WTC11 (cell line): ENCODE data around the gene LRP4.

Experiments
- ELF4 ChIP-seq: sonication (generic); formaldehyde crosslinking; IDR thresholded peaks from 2 replicates; pipeline ENCODE4 v1.8.1; 2022; ENCODE audit warnings: low read depth, mild to moderate bottlenecking, moderate library complexity, missing genetic modification reagents
- NR3C1 ChIP-seq: sonication (generic); formaldehyde crosslinking; conservative IDR thresholded peaks from 2 replicates; pipeline ENCODE4 v1.8.1; 2023; ENCODE audit warnings: low read depth, mild to moderate bottlenecking, missing genetic modification reagents
- SP1 ChIP-seq: sonication (generic); formaldehyde crosslinking; conservative IDR thresholded peaks from 2 replicates; pipeline ENCODE4 v1.8.1; 2022; ENCODE audit warnings: missing genetic modification reagents
- TEAD4 ChIP-seq: sonication (generic); formaldehyde crosslinking; IDR thresholded peaks from 2 replicates; pipeline ENCODE4 v1.8.0; 2022; ENCODE audit warnings: mild to moderate bottlenecking, missing genetic modification reagents
- ZNF263 ChIP-seq: sonication (generic); formaldehyde crosslinking; IDR thresholded peaks from 2 replicates; pipeline ENCODE4 v1.8.1; 2022; ENCODE audit warnings: low read depth, mild to moderate bottlenecking, moderate library complexity, missing genetic modification reagents
- ZNF423 ChIP-seq: fragments of 250-450 bp; sonication (Bioruptor Pico); IDR thresholded peaks from 2 replicates; pipeline ENCODE4 v2.1.2; 2022; ENCODE audit warnings: mild to moderate bottlenecking, moderate library complexity
- TF ChIP-seq, protein P1 (sequence below): fragments of 200-600 bp; IDR thresholded peaks from 2 replicates; pipeline ENCODE4 v1.8.0; 2022; ENCODE audit warnings: antibody characterized with exemption
- TF ChIP-seq, protein P2 (sequence below): sonication (generic); formaldehyde crosslinking; IDR thresholded peaks from 2 replicates; pipeline ENCODE4 v1.8.0; 2023; ENCODE audit warnings: missing genetic modification reagents, mild to moderate bottlenecking, borderline replicate concordance
- TF ChIP-seq, protein P3 (sequence below): sonication (generic); formaldehyde crosslinking; IDR thresholded peaks from 2 replicates; pipeline ENCODE4 v1.8.1; 2023; ENCODE audit warnings: mild to moderate bottlenecking, missing genetic modification reagents, moderate library complexity
- TF ChIP-seq, protein P4 (sequence below): sonication (generic); formaldehyde crosslinking; IDR thresholded peaks from 2 replicates; pipeline ENCODE4 v1.8.1; 2022; ENCODE audit warnings: mild to moderate bottlenecking, moderate library complexity, missing genetic modification reagents
- TF ChIP-seq, protein P5 (sequence below): sonication (generic); formaldehyde crosslinking; IDR thresholded peaks from 2 replicates; pipeline ENCODE4 v1.8.1; 2023; ENCODE audit warnings: mild to moderate bottlenecking, missing genetic modification reagents, moderate library complexity

DNA sequence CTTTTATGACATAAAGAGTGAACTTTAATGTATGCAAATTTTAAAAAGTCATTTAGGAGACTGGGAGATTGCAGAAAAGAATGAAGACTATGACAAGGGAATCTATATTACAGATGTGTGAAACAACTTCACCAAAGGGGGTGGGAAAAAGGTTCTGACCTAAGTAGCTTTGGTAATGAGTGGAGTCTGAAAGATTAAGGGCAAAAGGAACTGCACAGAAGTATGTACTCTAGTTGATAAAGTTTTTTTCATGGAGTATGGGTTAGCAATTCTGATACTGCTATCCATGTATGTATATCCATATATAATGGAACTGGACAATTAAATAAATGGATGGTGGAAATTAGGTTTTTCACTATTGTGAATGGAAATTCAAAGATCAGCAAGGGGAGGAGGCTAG is 81.5 kb downstream of the LRP4 start:
- TF ChIP-seq, protein P1, sequence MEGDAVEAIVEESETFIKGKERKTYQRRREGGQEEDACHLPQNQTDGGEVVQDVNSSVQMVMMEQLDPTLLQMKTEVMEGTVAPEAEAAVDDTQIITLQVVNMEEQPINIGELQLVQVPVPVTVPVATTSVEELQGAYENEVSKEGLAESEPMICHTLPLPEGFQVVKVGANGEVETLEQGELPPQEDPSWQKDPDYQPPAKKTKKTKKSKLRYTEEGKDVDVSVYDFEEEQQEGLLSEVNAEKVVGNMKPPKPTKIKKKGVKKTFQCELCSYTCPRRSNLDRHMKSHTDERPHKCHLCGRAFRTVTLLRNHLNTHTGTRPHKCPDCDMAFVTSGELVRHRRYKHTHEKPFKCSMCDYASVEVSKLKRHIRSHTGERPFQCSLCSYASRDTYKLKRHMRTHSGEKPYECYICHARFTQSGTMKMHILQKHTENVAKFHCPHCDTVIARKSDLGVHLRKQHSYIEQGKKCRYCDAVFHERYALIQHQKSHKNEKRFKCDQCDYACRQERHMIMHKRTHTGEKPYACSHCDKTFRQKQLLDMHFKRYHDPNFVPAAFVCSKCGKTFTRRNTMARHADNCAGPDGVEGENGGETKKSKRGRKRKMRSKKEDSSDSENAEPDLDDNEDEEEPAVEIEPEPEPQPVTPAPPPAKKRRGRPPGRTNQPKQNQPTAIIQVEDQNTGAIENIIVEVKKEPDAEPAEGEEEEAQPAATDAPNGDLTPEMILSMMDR = no peak
- no peak for TF ChIP-seq ZNF423 (CRISPR knock-in tag)
- TF ChIP-seq, protein P2, sequence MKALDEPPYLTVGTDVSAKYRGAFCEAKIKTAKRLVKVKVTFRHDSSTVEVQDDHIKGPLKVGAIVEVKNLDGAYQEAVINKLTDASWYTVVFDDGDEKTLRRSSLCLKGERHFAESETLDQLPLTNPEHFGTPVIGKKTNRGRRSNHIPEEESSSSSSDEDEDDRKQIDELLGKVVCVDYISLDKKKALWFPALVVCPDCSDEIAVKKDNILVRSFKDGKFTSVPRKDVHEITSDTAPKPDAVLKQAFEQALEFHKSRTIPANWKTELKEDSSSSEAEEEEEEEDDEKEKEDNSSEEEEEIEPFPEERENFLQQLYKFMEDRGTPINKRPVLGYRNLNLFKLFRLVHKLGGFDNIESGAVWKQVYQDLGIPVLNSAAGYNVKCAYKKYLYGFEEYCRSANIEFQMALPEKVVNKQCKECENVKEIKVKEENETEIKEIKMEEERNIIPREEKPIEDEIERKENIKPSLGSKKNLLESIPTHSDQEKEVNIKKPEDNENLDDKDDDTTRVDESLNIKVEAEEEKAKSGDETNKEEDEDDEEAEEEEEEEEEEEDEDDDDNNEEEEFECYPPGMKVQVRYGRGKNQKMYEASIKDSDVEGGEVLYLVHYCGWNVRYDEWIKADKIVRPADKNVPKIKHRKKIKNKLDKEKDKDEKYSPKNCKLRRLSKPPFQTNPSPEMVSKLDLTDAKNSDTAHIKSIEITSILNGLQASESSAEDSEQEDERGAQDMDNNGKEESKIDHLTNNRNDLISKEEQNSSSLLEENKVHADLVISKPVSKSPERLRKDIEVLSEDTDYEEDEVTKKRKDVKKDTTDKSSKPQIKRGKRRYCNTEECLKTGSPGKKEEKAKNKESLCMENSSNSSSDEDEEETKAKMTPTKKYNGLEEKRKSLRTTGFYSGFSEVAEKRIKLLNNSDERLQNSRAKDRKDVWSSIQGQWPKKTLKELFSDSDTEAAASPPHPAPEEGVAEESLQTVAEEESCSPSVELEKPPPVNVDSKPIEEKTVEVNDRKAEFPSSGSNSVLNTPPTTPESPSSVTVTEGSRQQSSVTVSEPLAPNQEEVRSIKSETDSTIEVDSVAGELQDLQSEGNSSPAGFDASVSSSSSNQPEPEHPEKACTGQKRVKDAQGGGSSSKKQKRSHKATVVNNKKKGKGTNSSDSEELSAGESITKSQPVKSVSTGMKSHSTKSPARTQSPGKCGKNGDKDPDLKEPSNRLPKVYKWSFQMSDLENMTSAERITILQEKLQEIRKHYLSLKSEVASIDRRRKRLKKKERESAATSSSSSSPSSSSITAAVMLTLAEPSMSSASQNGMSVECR (CRISPR knock-in tag) = no peak
- TF ChIP-seq TEAD4 = no peak
- TF ChIP-seq SP1 (CRISPR knock-in tag) = no peak
- TF ChIP-seq, protein P3, sequence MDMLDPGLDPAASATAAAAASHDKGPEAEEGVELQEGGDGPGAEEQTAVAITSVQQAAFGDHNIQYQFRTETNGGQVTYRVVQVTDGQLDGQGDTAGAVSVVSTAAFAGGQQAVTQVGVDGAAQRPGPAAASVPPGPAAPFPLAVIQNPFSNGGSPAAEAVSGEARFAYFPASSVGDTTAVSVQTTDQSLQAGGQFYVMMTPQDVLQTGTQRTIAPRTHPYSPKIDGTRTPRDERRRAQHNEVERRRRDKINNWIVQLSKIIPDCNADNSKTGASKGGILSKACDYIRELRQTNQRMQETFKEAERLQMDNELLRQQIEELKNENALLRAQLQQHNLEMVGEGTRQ (CRISPR knock-in tag) = no peak
- no peak for TF ChIP-seq NR3C1 (CRISPR knock-in tag)
- TF ChIP-seq, protein P4, sequence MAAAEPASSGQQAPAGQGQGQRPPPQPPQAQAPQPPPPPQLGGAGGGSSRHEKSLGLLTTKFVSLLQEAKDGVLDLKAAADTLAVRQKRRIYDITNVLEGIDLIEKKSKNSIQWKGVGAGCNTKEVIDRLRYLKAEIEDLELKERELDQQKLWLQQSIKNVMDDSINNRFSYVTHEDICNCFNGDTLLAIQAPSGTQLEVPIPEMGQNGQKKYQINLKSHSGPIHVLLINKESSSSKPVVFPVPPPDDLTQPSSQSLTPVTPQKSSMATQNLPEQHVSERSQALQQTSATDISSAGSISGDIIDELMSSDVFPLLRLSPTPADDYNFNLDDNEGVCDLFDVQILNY (CRISPR knock-in tag) = no peak
- TF ChIP-seq, protein P5, sequence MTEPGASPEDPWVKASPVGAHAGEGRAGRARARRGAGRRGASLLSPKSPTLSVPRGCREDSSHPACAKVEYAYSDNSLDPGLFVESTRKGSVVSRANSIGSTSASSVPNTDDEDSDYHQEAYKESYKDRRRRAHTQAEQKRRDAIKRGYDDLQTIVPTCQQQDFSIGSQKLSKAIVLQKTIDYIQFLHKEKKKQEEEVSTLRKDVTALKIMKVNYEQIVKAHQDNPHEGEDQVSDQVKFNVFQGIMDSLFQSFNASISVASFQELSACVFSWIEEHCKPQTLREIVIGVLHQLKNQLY (CRISPR knock-in tag) = no peak
- TF ChIP-seq ELF4 (CRISPR knock-in tag) = no peak
- TF ChIP-seq ZNF263 = no peak
